Measurements from ENCODE around the gene RHAG. TPM values are rescaled to one million over a fixed set of nuclear protein-coding genes. Genes with fewer than 3 reads are reported as not detected.

Gene RHAG
- total RNA-seq, 2 experiments from 2014 or later, result not detected

DNA sequence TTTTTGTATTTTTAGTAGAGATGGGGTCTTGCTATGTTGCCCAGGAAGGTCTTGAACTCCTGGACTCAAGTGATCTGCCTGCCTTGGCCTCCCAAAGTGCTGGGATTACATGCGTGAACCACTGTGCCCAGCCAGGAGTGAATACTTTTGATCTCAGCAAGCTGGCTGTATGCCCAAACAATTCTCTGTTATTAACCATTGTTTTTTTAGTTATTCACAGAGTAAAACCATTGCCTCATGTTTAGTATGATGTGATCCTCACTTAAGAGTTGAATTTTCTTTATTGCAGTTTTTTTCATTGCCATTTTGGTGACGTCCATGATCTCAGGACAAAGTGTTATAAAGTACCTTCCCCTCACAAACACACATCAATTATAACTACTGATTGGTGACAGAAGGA, 71.4 kb downstream of the RHAG start:
- H3K4me3 Mint-ChIP-seq, result no peak overlapping the region

DNA sequence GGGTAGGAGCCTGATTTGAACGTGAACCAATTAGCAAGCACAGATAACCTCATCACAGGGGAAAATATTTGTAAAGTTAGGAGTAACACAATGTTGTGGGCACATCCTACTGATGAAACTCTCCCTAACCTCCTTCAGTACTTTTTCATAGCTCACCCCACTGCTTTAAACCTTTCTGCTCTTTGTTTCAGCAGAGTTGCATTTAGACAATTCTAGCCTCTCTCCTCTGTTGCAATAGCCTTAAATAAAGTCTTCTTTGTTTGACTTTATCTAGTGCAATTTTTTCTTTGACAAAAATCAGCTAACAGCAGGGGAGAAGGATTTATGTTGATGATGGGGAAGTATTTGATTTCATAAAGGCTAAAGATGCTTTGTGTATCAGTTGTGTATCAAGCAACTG, 72.1 kb downstream of the RHAG start:
- Mint-ChIP-seq H3K4me3 (no peak overlapping the region), H3K4me1 (ENCODE audit: low read depth) (no peaks in the 10 kb centered on the region), H3K9me3 (peaks cover 4% of the 10 kb centered on the region), H3K27me3 (peaks cover 15% of the 10 kb centered on the region), H3K36me3 (ENCODE audit: low read depth) (no peaks in the 10 kb centered on the region), H3K27ac (no peak overlapping the region)
- POLR2A ChIA-PET, result no interaction called here
- no peak for DNase-seq
- intact Hi-C loops (cut with micrococcal nuclease), result no loop called here
- no peak for TF ChIP-seq CTCF (IDR thresholded peaks at IDR 0.05)
- no peak for ATAC-seq
- CTCF ChIA-PET, result no interaction called here

More for the DNA sequence above, 71.4 kb downstream of the RHAG start:
- DNase-seq, result no peak
- Mint-ChIP-seq H3K9me3 (peaks cover 4% of the 10 kb centered on the region), H3K36me3 (ENCODE audit: low read depth) (no peaks in the 10 kb centered on the region), H3K4me1 (ENCODE audit: low read depth) (no peaks in the 10 kb centered on the region), H3K27ac (no peak overlapping the region), H3K27me3 (peaks cover 15% of the 10 kb centered on the region)
- no peak for TF ChIP-seq CTCF (IDR thresholded peaks at IDR 0.05)
- ChIA-PET POLR2A (no interaction called here), CTCF (interaction anchor here (2.9 kb wide), 1 partner anchor 33 kb away, joined by 11 read pairs; no protein-coding TSS in a partner anchor)
- intact Hi-C loops (cut with micrococcal nuclease), result no loop called here
- ATAC-seq, result no peak

DNA sequence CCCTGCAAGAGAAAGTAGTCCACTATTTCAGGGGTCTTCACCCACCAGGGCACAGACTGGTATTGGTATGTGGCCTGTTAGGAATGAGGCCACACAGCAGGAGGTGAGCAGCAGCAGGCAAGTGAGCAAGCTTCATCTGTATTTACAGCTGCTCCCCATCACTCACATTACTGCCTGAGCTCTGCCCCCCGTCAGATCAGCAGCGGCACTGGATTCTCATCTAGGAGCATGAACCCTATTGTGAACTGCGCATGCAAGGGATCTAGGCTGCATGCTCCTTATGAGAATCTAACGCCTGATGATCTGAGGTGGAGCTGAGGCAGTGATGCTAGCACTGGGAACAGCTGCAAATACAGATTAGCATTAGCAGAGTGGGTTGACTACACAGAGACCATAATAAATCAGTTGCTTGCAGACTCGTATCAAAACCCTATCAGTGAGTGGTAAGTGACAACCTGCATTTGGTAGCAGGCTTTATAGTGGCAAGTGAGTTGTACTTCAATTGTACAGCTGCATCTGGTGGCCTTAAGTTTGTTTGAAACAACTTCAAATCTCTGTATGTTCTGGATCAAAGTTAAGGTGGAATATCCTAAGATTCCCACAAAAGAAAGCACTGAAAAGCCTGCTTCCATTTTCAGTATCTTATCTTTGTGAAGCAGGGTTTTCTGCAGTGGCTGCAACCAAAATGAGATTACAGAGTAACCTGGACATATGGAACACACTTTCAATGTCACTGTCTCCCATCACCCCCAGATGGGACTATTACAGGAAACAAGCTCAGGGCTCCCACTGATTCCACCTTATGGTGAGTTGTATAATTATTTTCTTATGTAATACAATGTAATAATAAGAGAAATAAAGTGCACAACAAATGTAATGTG, 73.4 kb downstream of the RHAG start:
- no peaks in the 10 kb centered on the region for H3K4me1 Mint-ChIP-seq (ENCODE audit: low read depth)
- intact Hi-C loops (cut with micrococcal nuclease), result no loop called here
- no peak overlapping the region for H3K4me3 Mint-ChIP-seq
- no peak for TF ChIP-seq CTCF (IDR thresholded peaks at IDR 0.05)
- ATAC-seq (no peak), DNase-seq (no peak)
- H3K36me3 Mint-ChIP-seq (ENCODE audit: low read depth), result no peaks in the 10 kb centered on the region
- no peak overlapping the region for H3K27ac Mint-ChIP-seq
- H3K9me3 Mint-ChIP-seq, result peaks cover 4% of the 10 kb centered on the region
- POLR2A ChIA-PET, result interaction anchor here (0.5 kb wide), 1 partner anchor 11 kb away, joined by 3 read pairs; no protein-coding TSS in a partner anchor
- H3K27me3 Mint-ChIP-seq, result peaks cover 14% of the 10 kb centered on the region
- CTCF ChIA-PET, result interaction anchor here (0.8 to 1.4 kb wide), 3 partner anchors 22 to 31 kb away, joined by 3 read pairs; no protein-coding TSS in a partner anchor

- TF ChIP-seq CTCF (IDR thresholded peaks at IDR 0.05), result no peak
- ChIA-PET POLR2A (no interaction called here), CTCF (interaction anchor here (1.2 to 1.5 kb wide), 2 partner anchors 26 to 49 kb away, joined by 4 to 5 read pairs; no protein-coding TSS in a partner anchor)
- no peak overlapping the region for H3K27ac Mint-ChIP-seq
- peaks cover 6% of the 10 kb centered on the region for H3K27me3 Mint-ChIP-seq
- H3K9me3 Mint-ChIP-seq, result no peaks in the 10 kb centered on the region
- intact Hi-C loops (cut with micrococcal nuclease), result no loop called here
- no peak for ATAC-seq
- H3K36me3 Mint-ChIP-seq (ENCODE audit: low read depth), result no peaks in the 10 kb centered on the region
- DNase-seq, result no peak
- H3K4me3 Mint-ChIP-seq, result no peak overlapping the region
- peaks cover 4% of the 10 kb centered on the region for H3K4me1 Mint-ChIP-seq (ENCODE audit: low read depth)
These were observed 78.4 kb downstream of the RHAG start for GRCh38 chr6:49558238-49558637.

GRCh38 chr6:49557177-49557576, 79.5 kb downstream of the RHAG start:
- CTCF ChIA-PET, result interaction anchor here (0.9 to 1.5 kb wide), 3 partner anchors 25 to 50 kb away, joined by 3 to 5 read pairs (median 4); no protein-coding TSS in a partner anchor

More at GRCh38 chr6:49557177-49557576, 79.5 kb downstream of the RHAG start:
- ATAC-seq (no peak), DNase-seq (no peak)
- no peak overlapping the region for H3K27ac Mint-ChIP-seq
- H3K9me3 Mint-ChIP-seq, result no peaks in the 10 kb centered on the region
- H3K4me1 Mint-ChIP-seq (ENCODE audit: low read depth), result peaks cover 4% of the 10 kb centered on the region
- intact Hi-C loops (cut with micrococcal nuclease), result no loop called here
- no peak overlapping the region for H3K4me3 Mint-ChIP-seq
- peaks cover 6% of the 10 kb centered on the region for H3K27me3 Mint-ChIP-seq
- POLR2A ChIA-PET, result no interaction called here
- no peaks in the 10 kb centered on the region for H3K36me3 Mint-ChIP-seq (ENCODE audit: low read depth)
- TF ChIP-seq CTCF (IDR thresholded peaks at IDR 0.05), result no peak
